Thyroid gland (tissue), 4 donors: ENCODE data around the gene HNRNPA3. TPM values are rescaled to one million over a fixed set of nuclear protein-coding genes. Genes with fewer than 3 reads are reported as not detected.
"Not testable (repeated sequence)": the region's sequence is repeated elsewhere in the genome, so short reads cannot be mapped to it uniquely, and the experiment has no call there.

ENCODE experiments used
- DNase-seq, 2 donors: peaks; one replicate each; pipeline ENCODE4 v3.0.0-alpha.2; 2019
- H3K27ac ChIP-seq, 3 donors: fragments of 200-600 bp; sonication (generic); 1 replicate in 2 of 3; 2 replicates in 1 of 3; pipeline ENCODE4 v1.5.1; 2016 to 2019; ENCODE audit warnings: mild to moderate bottlenecking in 1 of 3, moderate library complexity in 1 of 3
- H3K27me3 ChIP-seq: fragments of 200-600 bp; sonication (generic); one replicate; pipeline ENCODE4 v1.5.1; 2019
- H3K36me3 ChIP-seq, 2 donors: fragments of 200-600 bp; sonication (generic); one replicate each; pipeline ENCODE4 v1.5.1; 2016 to 2019
- H3K4me1 ChIP-seq, 2 donors: fragments of 200-600 bp; sonication (generic); one replicate each; pipeline ENCODE4 v1.5.1; 2017 to 2019
- H3K4me3 ChIP-seq, 3 donors: fragments of 200-600 bp; sonication (generic); replicated peaks in 1 of 3; 1 replicate in 2 of 3; 2 replicates in 1 of 3; pipeline ENCODE4 v1.5.1; 2016; ENCODE audit warnings: mild to moderate bottlenecking in 1 of 3
- H3K9me3 ChIP-seq: fragments of 200-600 bp; sonication (generic); one replicate; pipeline ENCODE4 v1.5.1; 2017
- CTCF ChIP-seq, 6 experiments: fragments of 200-600 bp in 3 of 6; fragments of 450-650 bp in 3 of 6; sonication (generic) in 3 of 6; IDR thresholded peaks; one replicate each; pipeline ENCODE4 v1.5.1; 2016 to 2019; ENCODE audit warnings: antibody characterized with exemption in 6 of 6, mild to moderate bottlenecking in 2 of 6, inconsistent platforms in 1 of 6, moderate library complexity in 1 of 6
- POLR2A ChIP-seq, 2 donors: fragments of 450-650 bp; IDR thresholded peaks; one replicate each; pipeline ENCODE4 v1.6.1; 2017; ENCODE audit warnings: antibody characterized with exemption in 2 of 2, mild to moderate bottlenecking in 2 of 2, moderate library complexity in 1 of 2
- WGBS, 2 donors: methylation state at CpG; one replicate each; pipeline ENCODE4 v1.1.5; 2017; 5-methylcytosine and 5-hydroxymethylcytosine counted together
- intact Hi-C: fragments of 100-400 bp; cut with DNase I; formaldehyde crosslinking; loops from one replicate; pipeline ENCODE4 v1.15.1; 2023
- total RNA-seq, 4 donors: library from RNA; depleted of rRNA; stranded (reverse); fragments of >200 nt; gene quantifications; one replicate each; pipeline ENCODE4 v1.2.3, GENCODE V29; 2016

Gene HNRNPA3
- total RNA-seq, 4 donors from 2014 or later: 80.3 to 115 (median 82.3) TPM

DNA sequence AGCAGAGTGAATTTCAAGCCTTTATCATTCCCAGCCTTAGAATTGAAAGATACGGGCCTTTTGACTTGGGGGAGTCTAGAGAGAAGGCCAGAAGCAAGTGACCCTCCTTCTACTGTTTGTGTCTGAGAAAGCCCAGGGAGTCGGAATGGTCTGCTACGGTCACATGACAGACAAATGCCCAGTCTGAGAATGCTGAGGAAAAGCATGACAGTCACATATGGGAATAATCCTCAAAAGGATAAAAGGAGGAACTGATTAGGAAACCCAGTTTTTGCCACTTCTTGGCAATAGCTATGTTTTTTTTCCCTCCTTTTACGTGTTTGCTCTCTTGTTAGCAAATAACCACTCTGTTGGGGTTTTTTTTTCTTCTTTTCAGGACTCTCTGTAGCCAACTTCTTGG lies 38.1 kb upstream of the HNRNPA3 start:
- no peaks in the 10 kb centered on the region for H3K36me3 ChIP-seq
- H3K4me3 ChIP-seq: no peak overlapping the region
- 82 to 88% methylated on average over 4 of the region's 4 CpGs for WGBS, 2 donors
- TF ChIP-seq CTCF (IDR thresholded peaks at IDR 0.05) (no peak), POLR2A (IDR thresholded peaks at IDR 0.05) (no peak)
- intact Hi-C loops: no loop called here
- H3K27ac ChIP-seq: no peak overlapping the region
- DNase-seq: no peak
- no peaks in the 10 kb centered on the region for H3K27me3 ChIP-seq
- H3K4me1 ChIP-seq: peaks cover 13 to 17% of the 10 kb centered on the region in 2 donors
- no peaks in the 10 kb centered on the region for H3K9me3 ChIP-seq

DNA sequence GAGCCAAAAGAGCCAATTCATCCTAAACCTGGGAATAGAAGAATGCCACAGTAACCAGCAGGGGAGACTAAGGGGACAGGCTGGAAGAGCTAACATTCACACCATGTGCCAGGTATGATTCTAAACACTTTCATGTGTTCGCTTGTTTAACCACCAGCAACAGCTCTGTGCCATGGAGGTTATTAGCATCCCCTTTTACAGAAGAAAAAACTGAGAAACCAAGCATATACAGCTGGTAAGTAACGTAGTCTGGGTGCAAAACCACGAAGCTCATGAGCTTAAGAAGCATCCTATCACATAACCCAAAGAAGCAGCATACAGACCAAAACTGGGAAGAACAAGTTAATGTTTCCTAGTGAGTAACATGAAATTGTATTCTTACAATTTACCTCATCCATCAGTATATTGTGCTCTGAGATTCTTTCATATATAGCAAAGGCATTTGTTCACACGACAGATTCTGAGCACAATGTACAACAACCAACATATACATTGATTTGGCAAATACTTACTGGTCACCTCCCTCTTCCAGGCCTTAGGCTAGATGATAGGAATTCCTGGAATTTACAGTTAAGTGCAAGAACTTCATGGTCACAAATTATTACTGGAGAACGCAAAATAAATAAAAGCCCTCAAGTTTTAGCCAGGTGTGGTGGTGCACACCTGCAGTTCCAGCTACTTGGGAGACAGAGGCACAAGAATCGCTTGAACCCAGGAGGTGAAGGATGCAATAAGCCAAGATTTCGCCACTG lies 36.5 kb upstream of the HNRNPA3 start:
- Histone ChIP-seq H3K4me3 (no peak overlapping the region), H3K27me3 (no peaks in the 10 kb centered on the region), H3K4me1 (peaks cover 5 to 6% of the 10 kb centered on the region in 2 donors), H3K27ac (no peak overlapping the region), H3K36me3 (no peaks in the 10 kb centered on the region), H3K9me3 (no peaks in the 10 kb centered on the region)
- DNase-seq: no peak
- 91 to 93% methylated on average over 7 of the region's 7 CpGs for WGBS, 2 donors
- intact Hi-C loops: no loop called here
- no peak for TF ChIP-seq CTCF (IDR thresholded peaks at IDR 0.05)
- TF ChIP-seq POLR2A (IDR thresholded peaks at IDR 0.05): no peak

DNA sequence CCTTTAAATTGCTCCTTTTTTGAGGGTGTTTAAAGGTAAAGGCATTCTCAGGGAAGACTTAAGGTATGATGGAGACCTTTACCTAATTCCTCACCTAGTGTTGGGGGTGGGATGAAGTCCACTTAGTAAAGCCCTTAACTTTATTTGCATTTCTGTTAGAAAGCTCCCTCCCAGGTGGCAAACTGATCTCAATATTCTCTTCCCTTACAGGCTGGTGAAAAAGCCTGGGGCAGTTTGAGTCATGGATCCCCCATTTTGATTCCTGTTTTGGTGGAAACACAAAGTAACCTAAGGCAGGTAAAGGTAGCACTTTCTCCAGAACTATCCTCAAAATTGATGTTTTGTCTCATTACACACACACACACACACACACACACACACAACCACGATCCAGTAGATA lies 33.8 kb upstream of the HNRNPA3 start:
- no peak for TF ChIP-seq CTCF (IDR thresholded peaks at IDR 0.05)
- peaks cover 5 to 6% of the 10 kb centered on the region in 2 donors for H3K4me1 ChIP-seq
- DNase-seq: no peak
- H3K27ac ChIP-seq: no peak overlapping the region
- no peaks in the 10 kb centered on the region for H3K9me3 ChIP-seq
- intact Hi-C loops: no loop called here
- no peaks in the 10 kb centered on the region for H3K36me3 ChIP-seq
- WGBS, 2 donors: 71 to 77% methylated on average over 1 of the region's 1 CpG
- H3K4me3 ChIP-seq: no peak overlapping the region
- H3K27me3 ChIP-seq: no peaks in the 10 kb centered on the region

- no peaks in the 10 kb centered on the region for H3K27me3 ChIP-seq
- H3K4me1 ChIP-seq: peaks cover 5 to 6% of the 10 kb centered on the region in 2 donors
- H3K4me3 ChIP-seq: no peak overlapping the region
- H3K27ac ChIP-seq: no peak overlapping the region
- 86 to 91% methylated on average over 2 of the region's 2 CpGs for WGBS, 2 donors
- DNase-seq: no peak
- intact Hi-C loops: no loop called here
- H3K36me3 ChIP-seq: no peaks in the 10 kb centered on the region
- H3K9me3 ChIP-seq: no peaks in the 10 kb centered on the region
- TF ChIP-seq CTCF (IDR thresholded peaks at IDR 0.05): no peak
- TF ChIP-seq POLR2A (IDR thresholded peaks at IDR 0.05): no peak
Measured at GRCh38 chr2:177179227-177179626, 33.4 kb upstream of the HNRNPA3 start.

DNA sequence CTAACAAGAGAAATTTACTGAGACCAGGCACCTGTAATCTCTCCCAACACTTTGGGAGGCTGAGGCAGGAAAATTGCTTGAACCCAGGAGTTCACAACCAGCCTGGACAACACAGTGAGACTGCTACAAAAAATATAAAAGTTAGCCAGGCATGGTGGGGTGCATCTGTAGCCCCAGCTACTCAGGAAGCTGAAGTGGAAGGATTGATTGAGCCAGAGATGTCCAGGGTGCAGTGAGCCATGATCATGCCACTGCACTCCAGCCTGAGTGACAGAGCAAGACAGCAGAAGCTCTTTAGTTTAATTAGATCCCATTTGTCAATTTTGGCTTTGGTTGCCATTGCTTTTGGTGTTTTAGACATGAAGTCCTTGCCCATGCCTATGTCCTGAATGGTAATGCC lies 32.9 kb upstream of the HNRNPA3 start:
- peak in 1 of 2 donors; percentile 40 for DNase-seq
- H3K9me3 ChIP-seq, H3K27ac ChIP-seq, H3K4me1 ChIP-seq, H3K4me3 ChIP-seq, H3K36me3 ChIP-seq, H3K27me3 ChIP-seq, intact Hi-C loops: not testable (repeated sequence)
